WTC11 (cell line): Measurements from ENCODE around the gene MLST8. TPM values are rescaled to one million over a fixed set of nuclear protein-coding genes. Genes with fewer than 3 reads are reported as not detected.

Experiments used
- ATAC-seq: fragments of 200-7000 bp; cut with Tn5 transposase; 2 replicates; pipeline ENCODE4 v1.10.0; 2021; ENCODE audit warnings: mild to moderate bottlenecking, moderate library complexity
- CTCF ChIA-PET: fragments of 300-600 bp; sonication (Branson Sonifier 250); formaldehyde crosslinking; loops from one replicate; lab custom pipeline; 2021; ENCODE audit warnings: antibody characterized with exemption; lab: Charles Lee
- POLR2A ChIA-PET: fragments of 350-600 bp; sonication (Branson Sonifier 250); formaldehyde crosslinking; loops from one replicate; lab custom pipeline; 2021; ENCODE audit warnings: antibody characterized with exemption; lab: Charles Lee
- DNase-seq: peaks from one replicate; pipeline ENCODE4 v3.0.0; 2021; ENCODE audit warnings: low spot score
- H3K27ac Mint-ChIP-seq: 2 replicates; pipeline ENCODE4 v1.8.0; 2021; ENCODE audit warnings: mixed read lengths
- H3K27me3 Mint-ChIP-seq: 2 replicates; pipeline ENCODE4 v1.8.0; 2021; ENCODE audit warnings: low read depth, mild to moderate bottlenecking, moderate library complexity, mixed read lengths
- H3K36me3 Mint-ChIP-seq: 2 replicates; pipeline ENCODE4 v1.8.0; 2021; ENCODE audit warnings: mixed read lengths
- H3K4me1 Mint-ChIP-seq: 2 replicates; pipeline ENCODE4 v1.8.0; 2022; ENCODE audit warnings: mixed read lengths
- H3K4me3 Mint-ChIP-seq: 2 replicates; pipeline ENCODE4 v1.8.0; 2021; ENCODE audit warnings: mild to moderate bottlenecking, moderate library complexity, mixed read lengths
- H3K9me3 Mint-ChIP-seq: 2 replicates; pipeline ENCODE4 v1.8.0; 2021; ENCODE audit warnings: mixed read lengths
- ATF1 ChIP-seq: sonication (generic); formaldehyde crosslinking; IDR thresholded peaks from 2 replicates; pipeline ENCODE4 v1.8.1; 2023; ENCODE audit warnings: mild to moderate bottlenecking, moderate library complexity, missing genetic modification reagents
- ESRRA ChIP-seq: sonication (generic); formaldehyde crosslinking; IDR thresholded peaks from 2 replicates; pipeline ENCODE4 v1.8.1; 2022; ENCODE audit warnings: mild to moderate bottlenecking, missing genetic modification reagents, borderline replicate concordance
- ETV6 ChIP-seq: sonication (generic); formaldehyde crosslinking; IDR thresholded peaks from 2 replicates; pipeline ENCODE4 v1.8.1; 2022; ENCODE audit warnings: mild to moderate bottlenecking, missing genetic modification reagents
- GABPB1 ChIP-seq: sonication (generic); formaldehyde crosslinking; IDR thresholded peaks from 2 replicates; pipeline ENCODE4 v1.8.1; 2023; ENCODE audit warnings: mild to moderate bottlenecking, missing genetic modification reagents
- GTF2I ChIP-seq: fragments of 250-450 bp; sonication (Bioruptor Pico); conservative IDR thresholded peaks from 2 replicates; pipeline ENCODE4 v1.4.0; 2021; ENCODE audit warnings: mild to moderate bottlenecking
- IRF2 ChIP-seq: sonication (generic); formaldehyde crosslinking; IDR thresholded peaks from 2 replicates; pipeline ENCODE4 v1.8.0; 2022; ENCODE audit warnings: low read depth, missing genetic modification reagents, borderline replicate concordance
- PRRX2 ChIP-seq: fragments of 250-450 bp; sonication (Bioruptor Pico); IDR thresholded peaks from 2 replicates; pipeline ENCODE4 v1.8.0; 2021; ENCODE audit warnings: mild to moderate bottlenecking
- SMAD3 ChIP-seq: sonication (generic); formaldehyde crosslinking; IDR thresholded peaks from 2 replicates; pipeline ENCODE4 v1.8.0; 2022; ENCODE audit warnings: missing genetic modification reagents, mild to moderate bottlenecking, borderline replicate concordance
- TEAD1 ChIP-seq: sonication (generic); formaldehyde crosslinking; IDR thresholded peaks from 2 replicates; pipeline ENCODE4 v1.8.0; 2022; ENCODE audit warnings: mild to moderate bottlenecking, missing genetic modification reagents
- TP53 ChIP-seq: sonication (generic); formaldehyde crosslinking; IDR thresholded peaks from 2 replicates; pipeline ENCODE4 v1.8.1; 2023; ENCODE audit warnings: mild to moderate bottlenecking, missing genetic modification reagents
- ZBTB21 ChIP-seq: sonication (generic); formaldehyde crosslinking; IDR thresholded peaks from 2 replicates; pipeline ENCODE4 v1.8.1; 2023; ENCODE audit warnings: mild to moderate bottlenecking, missing genetic modification reagents, borderline replicate concordance
- ZNF263 ChIP-seq: sonication (generic); formaldehyde crosslinking; IDR thresholded peaks from 2 replicates; pipeline ENCODE4 v1.8.1; 2022; ENCODE audit warnings: low read depth, mild to moderate bottlenecking, moderate library complexity, missing genetic modification reagents
- ZNF416 ChIP-seq: fragments of 250-450 bp; sonication (Bioruptor Pico); IDR thresholded peaks from 2 replicates; pipeline ENCODE4 v1.9.0; 2021; ENCODE audit warnings: mild to moderate bottlenecking, inconsistent platforms
- ZNF423 ChIP-seq: fragments of 250-450 bp; sonication (Bioruptor Pico); IDR thresholded peaks from 2 replicates; pipeline ENCODE4 v2.1.2; 2022; ENCODE audit warnings: mild to moderate bottlenecking, moderate library complexity
- total RNA-seq: library from RNA; stranded (reverse); gene quantifications from 3 replicates; pipeline ENCODE4 v1.2.3, GENCODE V29; 2021
- TF ChIP-seq, protein P1 (sequence below): sonication (generic); formaldehyde crosslinking; IDR thresholded peaks from 2 replicates; pipeline ENCODE4 v1.8.1; 2022; ENCODE audit warnings: missing genetic modification reagents, borderline replicate concordance
- TF ChIP-seq, protein P2 (sequence below): sonication (generic); formaldehyde crosslinking; IDR thresholded peaks from 2 replicates; pipeline ENCODE4 v1.8.1; 2023; ENCODE audit warnings: mild to moderate bottlenecking, moderate library complexity, missing genetic modification reagents
- TF ChIP-seq, protein P3 (sequence below): sonication (generic); formaldehyde crosslinking; IDR thresholded peaks from 2 replicates; pipeline ENCODE4 v1.8.1; 2023; ENCODE audit warnings: mild to moderate bottlenecking, missing genetic modification reagents, borderline replicate concordance
- TF ChIP-seq, protein P4 (sequence below): sonication (generic); formaldehyde crosslinking; IDR thresholded peaks from 2 replicates; pipeline ENCODE4 v1.8.1; 2023; ENCODE audit warnings: mild to moderate bottlenecking, missing genetic modification reagents
- TF ChIP-seq, protein P5 (sequence below): fragments of 200-600 bp; IDR thresholded peaks from 2 replicates; pipeline ENCODE4 v1.8.0; 2022; ENCODE audit warnings: antibody characterized with exemption
- TF ChIP-seq, protein P6 (sequence below): fragments of 250-450 bp; sonication (Bioruptor Pico); IDR thresholded peaks from 2 replicates; pipeline ENCODE4 v1.9.0; 2021; ENCODE audit warnings: mild to moderate bottlenecking
- TF ChIP-seq, protein P7 (sequence below): sonication (generic); formaldehyde crosslinking; IDR thresholded peaks from 2 replicates; pipeline ENCODE4 v1.8.1; 2023; ENCODE audit warnings: mild to moderate bottlenecking, missing genetic modification reagents, moderate library complexity

Gene MLST8
- total RNA-seq, 1 experiment from 2014 or later: 71.6 TPM

DNA sequence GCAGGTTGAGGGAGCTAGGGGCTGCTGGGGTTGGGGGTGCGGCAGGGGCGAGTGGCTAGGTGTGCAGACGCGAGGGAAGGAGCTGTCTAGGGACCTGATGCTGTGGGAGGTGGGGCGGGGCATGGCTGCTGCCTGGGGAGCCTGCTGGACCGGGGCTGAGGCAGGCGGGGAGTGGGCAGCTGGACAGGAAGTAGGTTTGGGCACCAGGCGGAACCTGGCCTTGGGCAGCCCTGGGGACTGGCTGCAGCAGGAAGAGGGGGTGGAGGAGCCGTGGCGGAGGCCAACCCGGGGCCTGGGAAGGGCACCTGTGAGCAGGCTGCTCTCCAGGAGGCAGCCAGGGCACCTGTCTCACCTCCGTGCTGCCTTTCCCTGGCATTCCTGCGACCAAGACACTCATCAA, 25.1 kb downstream of the MLST8 start:
- TF ChIP-seq ZBTB21 (no peak), ATF1 (no peak), ZNF263 (CRISPR knock-in tag) (no peak), ZNF423 (CRISPR knock-in tag) (no peak), IRF2 (no peak), TP53 (CRISPR knock-in tag) (no peak), ETV6 (no peak)
- TF ChIP-seq, protein P1, sequence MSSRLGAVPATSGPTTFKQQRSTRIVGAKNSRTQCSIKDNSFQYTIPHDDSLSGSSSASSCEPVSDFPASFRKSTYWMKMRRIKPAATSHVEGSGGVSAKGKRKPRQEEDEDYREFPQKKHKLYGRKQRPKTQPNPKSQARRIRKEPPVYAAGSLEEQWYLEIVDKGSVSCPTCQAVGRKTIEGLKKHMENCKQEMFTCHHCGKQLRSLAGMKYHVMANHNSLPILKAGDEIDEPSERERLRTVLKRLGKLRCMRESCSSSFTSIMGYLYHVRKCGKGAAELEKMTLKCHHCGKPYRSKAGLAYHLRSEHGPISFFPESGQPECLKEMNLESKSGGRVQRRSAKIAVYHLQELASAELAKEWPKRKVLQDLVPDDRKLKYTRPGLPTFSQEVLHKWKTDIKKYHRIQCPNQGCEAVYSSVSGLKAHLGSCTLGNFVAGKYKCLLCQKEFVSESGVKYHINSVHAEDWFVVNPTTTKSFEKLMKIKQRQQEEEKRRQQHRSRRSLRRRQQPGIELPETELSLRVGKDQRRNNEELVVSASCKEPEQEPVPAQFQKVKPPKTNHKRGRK: no peak
- TF ChIP-seq, protein P2, sequence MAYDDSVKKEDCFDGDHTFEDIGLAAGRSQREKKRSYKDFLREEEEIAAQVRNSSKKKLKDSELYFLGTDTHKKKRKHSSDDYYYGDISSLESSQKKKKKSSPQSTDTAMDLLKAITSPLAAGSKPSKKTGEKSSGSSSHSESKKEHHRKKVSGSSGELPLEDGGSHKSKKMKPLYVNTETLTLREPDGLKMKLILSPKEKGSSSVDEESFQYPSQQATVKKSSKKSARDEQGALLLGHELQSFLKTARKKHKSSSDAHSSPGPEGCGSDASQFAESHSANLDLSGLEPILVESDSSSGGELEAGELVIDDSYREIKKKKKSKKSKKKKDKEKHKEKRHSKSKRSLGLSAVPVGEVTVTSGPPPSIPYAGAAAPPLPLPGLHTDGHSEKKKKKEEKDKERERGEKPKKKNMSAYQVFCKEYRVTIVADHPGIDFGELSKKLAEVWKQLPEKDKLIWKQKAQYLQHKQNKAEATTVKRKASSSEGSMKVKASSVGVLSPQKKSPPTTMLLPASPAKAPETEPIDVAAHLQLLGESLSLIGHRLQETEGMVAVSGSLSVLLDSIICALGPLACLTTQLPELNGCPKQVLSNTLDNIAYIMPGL: no peak
- TF ChIP-seq, protein P3, sequence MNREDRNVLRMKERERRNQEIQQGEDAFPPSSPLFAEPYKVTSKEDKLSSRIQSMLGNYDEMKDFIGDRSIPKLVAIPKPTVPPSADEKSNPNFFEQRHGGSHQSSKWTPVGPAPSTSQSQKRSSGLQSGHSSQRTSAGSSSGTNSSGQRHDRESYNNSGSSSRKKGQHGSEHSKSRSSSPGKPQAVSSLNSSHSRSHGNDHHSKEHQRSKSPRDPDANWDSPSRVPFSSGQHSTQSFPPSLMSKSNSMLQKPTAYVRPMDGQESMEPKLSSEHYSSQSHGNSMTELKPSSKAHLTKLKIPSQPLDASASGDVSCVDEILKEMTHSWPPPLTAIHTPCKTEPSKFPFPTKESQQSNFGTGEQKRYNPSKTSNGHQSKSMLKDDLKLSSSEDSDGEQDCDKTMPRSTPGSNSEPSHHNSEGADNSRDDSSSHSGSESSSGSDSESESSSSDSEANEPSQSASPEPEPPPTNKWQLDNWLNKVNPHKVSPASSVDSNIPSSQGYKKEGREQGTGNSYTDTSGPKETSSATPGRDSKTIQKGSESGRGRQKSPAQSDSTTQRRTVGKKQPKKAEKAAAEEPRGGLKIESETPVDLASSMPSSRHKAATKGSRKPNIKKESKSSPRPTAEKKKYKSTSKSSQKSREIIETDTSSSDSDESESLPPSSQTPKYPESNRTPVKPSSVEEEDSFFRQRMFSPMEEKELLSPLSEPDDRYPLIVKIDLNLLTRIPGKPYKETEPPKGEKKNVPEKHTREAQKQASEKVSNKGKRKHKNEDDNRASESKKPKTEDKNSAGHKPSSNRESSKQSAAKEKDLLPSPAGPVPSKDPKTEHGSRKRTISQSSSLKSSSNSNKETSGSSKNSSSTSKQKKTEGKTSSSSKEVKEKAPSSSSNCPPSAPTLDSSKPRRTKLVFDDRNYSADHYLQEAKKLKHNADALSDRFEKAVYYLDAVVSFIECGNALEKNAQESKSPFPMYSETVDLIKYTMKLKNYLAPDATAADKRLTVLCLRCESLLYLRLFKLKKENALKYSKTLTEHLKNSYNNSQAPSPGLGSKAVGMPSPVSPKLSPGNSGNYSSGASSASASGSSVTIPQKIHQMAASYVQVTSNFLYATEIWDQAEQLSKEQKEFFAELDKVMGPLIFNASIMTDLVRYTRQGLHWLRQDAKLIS: no peak
- TF ChIP-seq, all 79 proteins: peak for 0
- Mint-ChIP-seq H3K4me1 (no peaks in the 10 kb centered on the region), H3K4me3 (no peak overlapping the region), H3K27ac (no peak overlapping the region), H3K27me3 (no peaks in the 10 kb centered on the region), H3K36me3 (peaks cover 3% of the 10 kb centered on the region; the same call in 1 of the 2 replicates), H3K9me3 (no peaks in the 10 kb centered on the region)
- ATAC-seq: no peak
- ChIA-PET POLR2A (no interaction called here), CTCF (interaction anchor here (1.1 kb wide), 1 partner anchor 35 kb away, joined by 4 read pairs; no protein-coding TSS in a partner anchor)
- no peak for DNase-seq

DNA sequence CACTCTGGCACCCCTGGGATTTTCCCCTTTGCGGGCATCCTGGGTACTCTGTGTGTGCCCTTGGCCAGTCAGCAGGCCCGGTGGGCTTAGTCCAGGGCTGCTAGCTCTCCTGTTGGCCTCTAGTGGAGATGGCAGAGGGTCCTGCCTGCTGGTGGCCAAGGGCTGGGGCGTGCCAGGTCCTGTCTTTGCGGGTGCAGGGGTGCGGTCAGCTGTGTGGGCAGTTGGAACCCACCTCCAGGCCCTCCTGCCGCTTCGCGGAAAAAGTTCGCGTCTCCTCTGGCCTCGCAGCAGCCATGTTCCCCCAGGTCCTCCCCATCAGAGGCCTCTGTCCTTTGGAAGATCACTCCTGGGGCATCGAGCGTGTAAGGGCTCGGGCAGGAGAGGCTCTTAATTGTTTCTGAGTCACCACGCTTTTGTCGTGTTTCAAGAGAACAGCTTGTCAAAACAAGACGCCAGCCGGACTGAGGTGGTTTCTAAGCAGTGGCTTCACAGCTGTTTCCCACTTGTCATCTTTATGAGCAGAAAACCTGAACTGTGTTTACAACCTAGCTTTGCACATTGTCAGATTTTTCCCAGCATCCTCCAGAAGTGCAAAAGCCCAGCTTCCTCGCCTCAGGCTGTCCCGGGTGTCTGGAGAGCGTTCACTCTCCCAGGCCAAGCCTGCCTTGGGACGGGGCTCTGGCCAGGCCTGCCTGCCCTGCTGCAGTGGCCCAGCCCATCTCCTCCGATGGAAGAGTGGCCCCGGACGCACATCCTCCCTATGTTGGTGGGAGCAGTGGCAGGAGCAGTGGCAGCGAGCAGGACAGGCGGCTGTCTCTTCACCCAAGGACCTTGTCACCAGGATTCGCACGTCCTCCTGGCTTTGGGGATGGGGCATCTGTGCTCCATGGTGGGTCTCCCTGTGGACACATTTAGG, 26.0 kb downstream of the MLST8 start:
- Mint-ChIP-seq H3K27me3 (peaks cover 3% of the 10 kb centered on the region; the same call in 1 of the 2 replicates), H3K4me3 (no peak overlapping the region), H3K27ac (no peak overlapping the region), H3K36me3 (peaks cover 3% of the 10 kb centered on the region; the same call in 1 of the 2 replicates), H3K9me3 (no peaks in the 10 kb centered on the region), H3K4me1 (no peaks in the 10 kb centered on the region)
- ChIA-PET CTCF (no interaction called here), POLR2A (no interaction called here)
- no peak for DNase-seq
- no peak for ATAC-seq
- no peak for TF ChIP-seq SMAD3 (CRISPR knock-in tag)
- no peak for TF ChIP-seq ETV6
- TF ChIP-seq, protein P4, sequence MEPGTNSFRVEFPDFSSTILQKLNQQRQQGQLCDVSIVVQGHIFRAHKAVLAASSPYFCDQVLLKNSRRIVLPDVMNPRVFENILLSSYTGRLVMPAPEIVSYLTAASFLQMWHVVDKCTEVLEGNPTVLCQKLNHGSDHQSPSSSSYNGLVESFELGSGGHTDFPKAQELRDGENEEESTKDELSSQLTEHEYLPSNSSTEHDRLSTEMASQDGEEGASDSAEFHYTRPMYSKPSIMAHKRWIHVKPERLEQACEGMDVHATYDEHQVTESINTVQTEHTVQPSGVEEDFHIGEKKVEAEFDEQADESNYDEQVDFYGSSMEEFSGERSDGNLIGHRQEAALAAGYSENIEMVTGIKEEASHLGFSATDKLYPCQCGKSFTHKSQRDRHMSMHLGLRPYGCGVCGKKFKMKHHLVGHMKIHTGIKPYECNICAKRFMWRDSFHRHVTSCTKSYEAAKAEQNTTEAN: no peak
- TF ChIP-seq, protein P5, sequence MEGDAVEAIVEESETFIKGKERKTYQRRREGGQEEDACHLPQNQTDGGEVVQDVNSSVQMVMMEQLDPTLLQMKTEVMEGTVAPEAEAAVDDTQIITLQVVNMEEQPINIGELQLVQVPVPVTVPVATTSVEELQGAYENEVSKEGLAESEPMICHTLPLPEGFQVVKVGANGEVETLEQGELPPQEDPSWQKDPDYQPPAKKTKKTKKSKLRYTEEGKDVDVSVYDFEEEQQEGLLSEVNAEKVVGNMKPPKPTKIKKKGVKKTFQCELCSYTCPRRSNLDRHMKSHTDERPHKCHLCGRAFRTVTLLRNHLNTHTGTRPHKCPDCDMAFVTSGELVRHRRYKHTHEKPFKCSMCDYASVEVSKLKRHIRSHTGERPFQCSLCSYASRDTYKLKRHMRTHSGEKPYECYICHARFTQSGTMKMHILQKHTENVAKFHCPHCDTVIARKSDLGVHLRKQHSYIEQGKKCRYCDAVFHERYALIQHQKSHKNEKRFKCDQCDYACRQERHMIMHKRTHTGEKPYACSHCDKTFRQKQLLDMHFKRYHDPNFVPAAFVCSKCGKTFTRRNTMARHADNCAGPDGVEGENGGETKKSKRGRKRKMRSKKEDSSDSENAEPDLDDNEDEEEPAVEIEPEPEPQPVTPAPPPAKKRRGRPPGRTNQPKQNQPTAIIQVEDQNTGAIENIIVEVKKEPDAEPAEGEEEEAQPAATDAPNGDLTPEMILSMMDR: no peak
- TF ChIP-seq, protein P6, sequence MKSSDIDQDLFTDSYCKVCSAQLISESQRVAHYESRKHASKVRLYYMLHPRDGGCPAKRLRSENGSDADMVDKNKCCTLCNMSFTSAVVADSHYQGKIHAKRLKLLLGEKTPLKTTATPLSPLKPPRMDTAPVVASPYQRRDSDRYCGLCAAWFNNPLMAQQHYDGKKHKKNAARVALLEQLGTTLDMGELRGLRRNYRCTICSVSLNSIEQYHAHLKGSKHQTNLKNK (CRISPR knock-in tag): no peak
- TF ChIP-seq, protein P7, sequence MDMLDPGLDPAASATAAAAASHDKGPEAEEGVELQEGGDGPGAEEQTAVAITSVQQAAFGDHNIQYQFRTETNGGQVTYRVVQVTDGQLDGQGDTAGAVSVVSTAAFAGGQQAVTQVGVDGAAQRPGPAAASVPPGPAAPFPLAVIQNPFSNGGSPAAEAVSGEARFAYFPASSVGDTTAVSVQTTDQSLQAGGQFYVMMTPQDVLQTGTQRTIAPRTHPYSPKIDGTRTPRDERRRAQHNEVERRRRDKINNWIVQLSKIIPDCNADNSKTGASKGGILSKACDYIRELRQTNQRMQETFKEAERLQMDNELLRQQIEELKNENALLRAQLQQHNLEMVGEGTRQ (CRISPR knock-in tag): no peak
- no peak for TF ChIP-seq GTF2I (CRISPR knock-in tag)
- TF ChIP-seq TEAD1 (CRISPR knock-in tag): no peak
- TF ChIP-seq PRRX2 (CRISPR knock-in tag): no peak
- TF ChIP-seq, protein P1: no peak
- TF ChIP-seq ZNF263 (CRISPR knock-in tag): no peak
- no peak for TF ChIP-seq ESRRA (CRISPR knock-in tag)
- TF ChIP-seq ZNF416 (CRISPR knock-in tag): no peak
- TF ChIP-seq GABPB1: no peak
